GM04504 (cell line): ENCODE results near the gene KSR1.
"Not testable (repeated sequence)": the region's sequence is repeated elsewhere in the genome, so short reads cannot be mapped to it uniquely, and the experiment has no call there.

ENCODE experiments used
- DNase-seq: peaks from one replicate; pipeline ENCODE4 v3.0.0-alpha.2; 2012; ENCODE audit warnings: low read depth

The KSR1 gene

GRCh38 chr17:27633312-27634025 is 177.2 kb downstream of the KSR1 start:
- no peak for DNase-seq

- no peak for DNase-seq
These were observed 177.7 kb downstream of the KSR1 start for GRCh38 chr17:27634026-27634335.

- DNase-seq = no peak
These were observed 178.5 kb downstream of the KSR1 start for GRCh38 chr17:27634776-27635175.

- no peak for DNase-seq
These were observed 179.1 kb downstream of the KSR1 start for GRCh38 chr17:27635275-27635823.

- not testable (repeated sequence) for DNase-seq
These were observed 179.8 kb downstream of the KSR1 start for GRCh38 chr17:27636005-27636520.

GRCh38 chr17:27637818-27638217 is 181.6 kb downstream of the KSR1 start:
- not testable (repeated sequence) for DNase-seq

- DNase-seq = not testable (repeated sequence)
These were observed 182.2 kb downstream of the KSR1 start for GRCh38 chr17:27638415-27638914.

- DNase-seq = no peak
These were observed 184.5 kb downstream of the KSR1 start for GRCh38 chr17:27640790-27641189.

- DNase-seq = no peak
These were observed 188.3 kb downstream of the KSR1 start for GRCh38 chr17:27644586-27644985.

GRCh38 chr17:27645621-27646020 is 189.4 kb downstream of the KSR1 start:
- DNase-seq = not testable (repeated sequence)

GRCh38 chr17:27646232-27646631 is 190.0 kb downstream of the KSR1 start:
- DNase-seq = no peak

GRCh38 chr17:27647765-27648164 is 191.5 kb downstream of the KSR1 start:
- DNase-seq = no peak

- DNase-seq = not testable (repeated sequence)
These were observed 192.9 kb downstream of the KSR1 start for GRCh38 chr17:27649111-27649571.

GRCh38 chr17:27649929-27650328 is 193.7 kb downstream of the KSR1 start:
- DNase-seq = no peak

- DNase-seq = no peak
These were observed 194.6 kb downstream of the KSR1 start for GRCh38 chr17:27650836-27651235.

GRCh38 chr17:27651411-27652345 is 195.4 kb downstream of the KSR1 start:
- no peak for DNase-seq

GRCh38 chr17:27653449-27653971 is 197.3 kb downstream of the KSR1 start:
- DNase-seq = not testable (repeated sequence)

GRCh38 chr17:27654136-27654535 is 197.9 kb downstream of the KSR1 start:
- no peak for DNase-seq

- peak; percentile 13 for DNase-seq
These were observed 198.6 kb downstream of the KSR1 start for GRCh38 chr17:27654654-27655524.

GRCh38 chr17:27655525-27656111 is 199.4 kb downstream of the KSR1 start:
- not testable (repeated sequence) for DNase-seq

- DNase-seq = not testable (repeated sequence)
These were observed 200.4 kb downstream of the KSR1 start for GRCh38 chr17:27656620-27657019.
